Left lung (tissue), 10 donors: ENCODE data around the gene PACS2. TPM values are rescaled to one million over a fixed set of nuclear protein-coding genes. Genes with fewer than 3 reads are reported as not detected.
A peak's percentile ranks its signal among the peaks of the same experiment; 100 is the strongest.

Experiments
- ATAC-seq: fragments of 200-7000 bp; cut with Tn5 transposase; one replicate; pipeline ENCODE4 v1.9.1; 2020; ENCODE audit warnings: moderate library complexity
- DNase-seq, 4 donors: peaks; one replicate each; pipeline ENCODE4 v3.0.0-alpha.2; 2013 to 2020
- H3K27ac ChIP-seq, 2 donors: fragments of 200-600 bp; sonication (generic) in 1 of 2; one replicate each; pipeline versions ENCODE4 v1.5.0 to v1.8.0; 2020 to 2021
- H3K27me3 ChIP-seq, 2 donors: fragments of 200-600 bp; sonication (generic) in 1 of 2; one replicate each; pipeline versions ENCODE4 v1.5.0 to v1.8.0; 2020 to 2021
- H3K36me3 ChIP-seq, 2 donors: fragments of 200-600 bp; sonication (generic) in 1 of 2; one replicate each; pipeline versions ENCODE4 v1.5.0 to v1.8.0; 2020 to 2021
- H3K4me1 ChIP-seq, 2 donors: fragments of 200-600 bp; one replicate each; pipeline ENCODE4 v1.8.0; 2021
- H3K4me3 ChIP-seq, 2 donors: fragments of 200-600 bp; sonication (generic) in 1 of 2; one replicate each; pipeline versions ENCODE4 v1.5.0 to v1.8.0; 2020 to 2021; ENCODE audit warnings: mild to moderate bottlenecking in 1 of 2
- H3K9me3 ChIP-seq, 2 donors: fragments of 200-600 bp; sonication (generic) in 1 of 2; one replicate each; pipeline versions ENCODE4 v1.5.0 to v1.8.0; 2020 to 2021
- CTCF ChIP-seq, 2 donors: fragments of 200-600 bp; sonication (generic) in 1 of 2; IDR thresholded peaks; one replicate each; pipeline versions ENCODE4 v1.5.0 to v1.8.0; 2021; ENCODE audit warnings: antibody characterized with exemption in 2 of 2
- intact Hi-C, 2 donors: fragments of 100-400 bp; cut with DNase I; formaldehyde crosslinking; loops; one replicate each; pipeline versions ENCODE4 v1.11.2 to v1.14.2; 2022
- polyA plus RNA-seq, 6 donors: library from polyadenylated mRNA; unstranded; fragments of 120-200 nt; gene quantifications; one replicate each; pipeline ENCODE4 v1.2.1, GENCODE V29; 2013; ENCODE audit not compliant: insufficient read length in 6 of 6
- total RNA-seq, 2 donors: library from RNA; stranded (reverse); fragmentation: NEBNext Ultra II Directional; extraction: Animal tissue kit (Norgen Biotek cat#: 25700); gene quantifications; one replicate each; pipeline ENCODE4 v1.2.1, GENCODE V29; 2021
- donor health status: DM: no; HTN: yes; CAD: no.
- donor health status: DM: no; HTN: no; CAD: no.

Gene PACS2
- total and polyA plus RNA-seq, 8 donors: 64.6 to 99.3 (median 75.4) TPM

DNA sequence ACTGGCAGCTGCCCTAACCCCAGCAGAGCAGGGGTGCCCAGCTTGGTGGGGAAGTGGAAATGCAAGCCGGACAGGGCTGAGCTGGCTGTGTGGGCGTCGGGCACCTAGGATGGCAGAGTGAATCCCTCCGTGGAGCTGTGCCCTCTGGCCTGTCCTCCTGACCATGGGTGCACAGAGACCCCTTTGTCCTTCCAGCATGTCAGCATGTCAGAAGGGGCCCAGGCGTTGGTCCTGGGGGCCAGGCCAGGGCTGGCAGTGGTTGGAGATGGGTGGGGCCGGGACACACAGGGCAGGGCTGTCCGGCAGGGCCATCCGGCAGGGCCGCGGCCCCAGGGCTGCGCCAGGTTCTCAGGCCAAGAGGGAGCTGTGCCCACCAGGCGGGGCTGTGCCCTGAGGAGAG is 75.0 kb downstream of the PACS2 start:
- TF ChIP-seq CTCF (IDR thresholded peaks at IDR 0.05): no peak
- intact Hi-C loops: no loop called here
- ATAC-seq: peak; percentile 16
- H3K9me3 ChIP-seq: no peaks in the 10 kb centered on the region
- peaks cover 0 to 44% of the 10 kb centered on the region in 2 donors for H3K4me1 ChIP-seq
- peaks cover 0 to 39% of the 10 kb centered on the region in 2 donors for H3K36me3 ChIP-seq
- H3K27me3 ChIP-seq: no peaks in the 10 kb centered on the region
- DNase-seq: peak in 1 of 4 donors; percentile 75
- peak overlapping the region; percentile 53 to 71 for H3K27ac ChIP-seq
- no peak overlapping the region for H3K4me3 ChIP-seq

GRCh38 chr14:105389976-105390848 is 75.7 kb downstream of the PACS2 start:
- Histone ChIP-seq H3K27me3 (no peaks in the 10 kb centered on the region), H3K27ac (peak overlapping the region; percentile 53 to 71), H3K9me3 (no peaks in the 10 kb centered on the region), H3K4me1 (peaks cover 0 to 44% of the 10 kb centered on the region in 2 donors), H3K36me3 (peaks cover 0 to 36% of the 10 kb centered on the region in 2 donors), H3K4me3 (no peak overlapping the region)
- peak in 1 of 4 donors; percentile 78 for DNase-seq
- peak; percentile 38 for ATAC-seq
- intact Hi-C loops: no loop called here
- no peak for TF ChIP-seq CTCF (IDR thresholded peaks at IDR 0.05)

- ATAC-seq (no peak), DNase-seq (no peak)
- peaks cover 0 to 44% of the 10 kb centered on the region in 2 donors for H3K4me1 ChIP-seq
- no peak overlapping the region for H3K27ac ChIP-seq
- no peaks in the 10 kb centered on the region for H3K27me3 ChIP-seq
- peaks cover 0 to 29% of the 10 kb centered on the region in 2 donors for H3K36me3 ChIP-seq
- H3K9me3 ChIP-seq: no peaks in the 10 kb centered on the region
- intact Hi-C loops: no loop called here
- no peak overlapping the region for H3K4me3 ChIP-seq
- TF ChIP-seq CTCF (IDR thresholded peaks at IDR 0.05): no peak
These were observed 76.4 kb downstream of the PACS2 start for GRCh38 chr14:105390849-105391500.

DNA sequence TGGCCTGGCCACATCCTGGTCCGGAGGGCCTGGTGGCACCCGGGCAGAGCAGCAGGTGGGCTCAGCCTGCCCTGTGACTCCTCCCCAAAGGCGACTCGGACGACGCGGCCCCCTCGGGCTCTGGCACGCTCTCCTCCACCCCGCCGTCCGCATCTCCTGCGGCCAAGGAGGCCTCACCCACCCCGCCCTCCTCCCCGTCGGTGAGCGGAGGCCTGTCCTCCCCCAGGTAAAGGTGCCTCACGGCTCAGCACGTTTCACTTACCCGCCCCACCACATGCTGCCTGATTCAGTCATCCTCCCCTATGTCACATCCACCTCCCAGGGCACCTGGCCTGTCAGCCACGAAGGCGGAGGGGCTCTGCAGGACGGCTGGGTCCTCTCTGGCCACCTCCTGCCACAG is 77.0 kb downstream of the PACS2 start:
- no peak for ATAC-seq
- no peaks in the 10 kb centered on the region for H3K9me3 ChIP-seq
- H3K27ac ChIP-seq: no peak overlapping the region
- no peak overlapping the region for H3K4me3 ChIP-seq
- H3K4me1 ChIP-seq: peaks cover 0 to 50% of the 10 kb centered on the region in 2 donors
- intact Hi-C loops: no loop called here
- peak in 1 of 4 donors; percentile 74 for DNase-seq
- H3K36me3 ChIP-seq: peaks cover 0 to 27% of the 10 kb centered on the region in 2 donors
- no peaks in the 10 kb centered on the region for H3K27me3 ChIP-seq
- TF ChIP-seq CTCF (IDR thresholded peaks at IDR 0.05): no peak
